ENCODE results near the gene C4BPA.

GRCh38 chr1:207151920-207152319 lies 47.9 kb downstream of the C4BPA start:
- TF ChIP-seq, protein P1, sequence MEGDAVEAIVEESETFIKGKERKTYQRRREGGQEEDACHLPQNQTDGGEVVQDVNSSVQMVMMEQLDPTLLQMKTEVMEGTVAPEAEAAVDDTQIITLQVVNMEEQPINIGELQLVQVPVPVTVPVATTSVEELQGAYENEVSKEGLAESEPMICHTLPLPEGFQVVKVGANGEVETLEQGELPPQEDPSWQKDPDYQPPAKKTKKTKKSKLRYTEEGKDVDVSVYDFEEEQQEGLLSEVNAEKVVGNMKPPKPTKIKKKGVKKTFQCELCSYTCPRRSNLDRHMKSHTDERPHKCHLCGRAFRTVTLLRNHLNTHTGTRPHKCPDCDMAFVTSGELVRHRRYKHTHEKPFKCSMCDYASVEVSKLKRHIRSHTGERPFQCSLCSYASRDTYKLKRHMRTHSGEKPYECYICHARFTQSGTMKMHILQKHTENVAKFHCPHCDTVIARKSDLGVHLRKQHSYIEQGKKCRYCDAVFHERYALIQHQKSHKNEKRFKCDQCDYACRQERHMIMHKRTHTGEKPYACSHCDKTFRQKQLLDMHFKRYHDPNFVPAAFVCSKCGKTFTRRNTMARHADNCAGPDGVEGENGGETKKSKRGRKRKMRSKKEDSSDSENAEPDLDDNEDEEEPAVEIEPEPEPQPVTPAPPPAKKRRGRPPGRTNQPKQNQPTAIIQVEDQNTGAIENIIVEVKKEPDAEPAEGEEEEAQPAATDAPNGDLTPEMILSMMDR (conservative IDR thresholded peaks at IDR 0.05 in 1 of 2, IDR thresholded peaks at IDR 0.05 in 1 of 2; ENCODE audit: extremely low read depth in 1 of 2, insufficient read depth in 1 of 2, low read depth in 1 of 2, low read length in 2 of 2): no peak
- TF ChIP-seq EZH2 (IDR thresholded peaks at IDR 0.05; ENCODE audit: borderline replicate concordance, low read length): no peak
